Measurements from ENCODE around the gene SLC4A1.

- no peak for TF ChIP-seq EZH2 (IDR thresholded peaks at IDR 0.05; ENCODE audit: low read length, unreplicated experiment)
- no peak for TF ChIP-seq CTCF (conservative IDR thresholded peaks at IDR 0.05; ENCODE audit: low read depth, low read length)
Observed at GRCh38 chr17:44223541-44224071, 44.3 kb downstream of the SLC4A1 start.

All from PC-3 (cell line).